Activated CD8-positive, alpha-beta T cell treated with anti-CD3 and anti-CD28 coated beads, Interleukin-2, amount 10 ng/mL, durations not matched to agents 7 days and 5 days (primary cell): ENCODE data around the gene TMPRSS6. TPM values are rescaled to one million over a fixed set of nuclear protein-coding genes. Genes with fewer than 3 reads are reported as not detected.

Experiments used
- ATAC-seq: fragments of 150-1000 bp; cut with Tn5 transposase; one replicate; pipeline ENCODE4 v1.10.0; 2021; ENCODE audit warnings: moderate library complexity
- CTCF ChIA-PET: fragments of 350-600 bp; sonication (Branson Sonifier 250); formaldehyde crosslinking; loops from one replicate; lab custom pipeline; 2021; ENCODE audit warnings: antibody characterized with exemption; lab: Charles Lee
- POLR2A ChIA-PET: fragments of 350-600 bp; sonication (Branson Sonifier 250); formaldehyde crosslinking; loops from one replicate; lab custom pipeline; 2021; ENCODE audit warnings: antibody characterized with exemption; lab: Charles Lee
- DNase-seq: peaks from one replicate; pipeline ENCODE4 v3.0.0-alpha.2; 2020
- H3K27ac Mint-ChIP-seq: one replicate; pipeline ENCODE4 v1.8.0; 2021; ENCODE audit warnings: mild to moderate bottlenecking, mixed read lengths
- H3K27me3 Mint-ChIP-seq: one replicate; pipeline ENCODE4 v1.8.0; 2021; ENCODE audit warnings: low read depth, mixed read lengths
- H3K36me3 Mint-ChIP-seq: one replicate; pipeline ENCODE4 v1.8.0; 2021; ENCODE audit warnings: low read depth, mixed read lengths
- H3K4me1 Mint-ChIP-seq: one replicate; pipeline ENCODE4 v1.8.0; 2021; ENCODE audit warnings: low read depth, mixed read lengths
- H3K4me3 Mint-ChIP-seq: one replicate; pipeline ENCODE4 v1.8.0; 2021; ENCODE audit warnings: mild to moderate bottlenecking, mixed read lengths
- H3K9me3 Mint-ChIP-seq: one replicate; pipeline ENCODE4 v1.8.0; 2022; ENCODE audit warnings: mixed read lengths; ENCODE audit not compliant: insufficient read depth
- total RNA-seq, 2 experiments: library from RNA; stranded (reverse); gene quantifications; one replicate each; pipeline ENCODE4 v1.2.3, GENCODE V29; 2021

The TMPRSS6 gene
- total RNA-seq, result 1 to 10 TPM; 1.1 TPM

- Mint-ChIP-seq H3K4me1 (peaks cover 15% of the 10 kb centered on the region), H3K4me3 (no peak within 1 kb of the TSS), H3K9me3 (no peaks in the 10 kb centered on the region), H3K36me3 (no peaks in the 10 kb centered on the region), H3K27me3 (no peaks in the 10 kb centered on the region), H3K27ac (no peak within 1 kb of the TSS)
- CTCF ChIA-PET, result no interaction called here
- POLR2A ChIA-PET, result no interaction called here
- ATAC-seq, result no peak
- no peak for DNase-seq
These were observed at the start of gene TMPRSS6 for GRCh38 chr22:37109242-37109917. TSS of gene TMPRSS6 (minus strand) at chr22:37109713. CDS start at chr22:37103417, 6,296 bp downstream.

GRCh38 chr22:37158963-37159290, 49.4 kb upstream of the TMPRSS6 start:
- DNase-seq (no peak), ATAC-seq (no peak)
- H3K4me1 Mint-ChIP-seq, result peaks cover 79% of the 10 kb centered on the region
- H3K27me3 Mint-ChIP-seq, result no peaks in the 10 kb centered on the region
- no peak overlapping the region for H3K27ac Mint-ChIP-seq
- H3K9me3 Mint-ChIP-seq, result peaks cover 5% of the 10 kb centered on the region
- CTCF ChIA-PET, result no interaction called here
- H3K36me3 Mint-ChIP-seq, result peaks cover 4% of the 10 kb centered on the region
- H3K4me3 Mint-ChIP-seq, result no peak overlapping the region
- POLR2A ChIA-PET, result no interaction called here

GRCh38 chr22:37157516-37158285, 48.2 kb upstream of the TMPRSS6 start:
- POLR2A ChIA-PET, result interaction anchor here (1.3 kb wide), 1 partner anchor 86 kb away, joined by 5 read pairs; the partner anchor contains the start of gene RAC2
- no peak for DNase-seq
- Mint-ChIP-seq H3K4me3 (no peak overlapping the region), H3K4me1 (peaks cover 67% of the 10 kb centered on the region), H3K36me3 (peaks cover 4% of the 10 kb centered on the region), H3K27ac (no peak overlapping the region), H3K9me3 (peaks cover 5% of the 10 kb centered on the region), H3K27me3 (no peaks in the 10 kb centered on the region)
- CTCF ChIA-PET, result interaction anchor here (0.8 to 2.3 kb wide), 4 partner anchors 9 to 42 kb away, joined by 3 to 10 read pairs (median 6); no protein-coding TSS in a partner anchor
- ATAC-seq, result no peak

- peaks cover 4% of the 10 kb centered on the region for H3K36me3 Mint-ChIP-seq
- no peak overlapping the region for H3K4me3 Mint-ChIP-seq
- ChIA-PET CTCF (interaction anchor here (2.3 kb wide), 2 partner anchors 10 to 43 kb away, joined by 8 to 10 read pairs; no protein-coding TSS in a partner anchor), POLR2A (interaction anchor here (0.6 to 1.3 kb wide), 3 partner anchors 10 to 87 kb away, joined by 3 to 5 read pairs (median 3); partner anchors contain the start of gene RAC2)
- peaks cover 59% of the 10 kb centered on the region for H3K4me1 Mint-ChIP-seq
- H3K27me3 Mint-ChIP-seq, result no peaks in the 10 kb centered on the region
- no peak overlapping the region for H3K27ac Mint-ChIP-seq
- H3K9me3 Mint-ChIP-seq, result peaks cover 5% of the 10 kb centered on the region
- DNase-seq (no peak), ATAC-seq (no peak)
These were observed 47.3 kb upstream of the TMPRSS6 start for GRCh38 chr22:37156686-37157435.

- ChIA-PET POLR2A (no interaction called here), CTCF (interaction anchor here (2.3 kb wide), 2 partner anchors 10 to 44 kb away, joined by 8 to 10 read pairs; no protein-coding TSS in a partner anchor)
- DNase-seq (no peak), ATAC-seq (no peak)
- H3K27ac Mint-ChIP-seq, result peak overlapping the region; percentile 6
- peaks cover 5% of the 10 kb centered on the region for H3K36me3 Mint-ChIP-seq
- H3K27me3 Mint-ChIP-seq, result no peaks in the 10 kb centered on the region
- peaks cover 2% of the 10 kb centered on the region for H3K9me3 Mint-ChIP-seq
- peaks cover 55% of the 10 kb centered on the region for H3K4me1 Mint-ChIP-seq
- no peak overlapping the region for H3K4me3 Mint-ChIP-seq
These were observed 46.5 kb upstream of the TMPRSS6 start for GRCh38 chr22:37155971-37156370.

GRCh38 chr22:37154925-37155712, 45.6 kb upstream of the TMPRSS6 start:
- ChIA-PET CTCF (no interaction called here), POLR2A (no interaction called here)
- ATAC-seq (no peak), DNase-seq (no peak)
- peaks cover 6% of the 10 kb centered on the region for H3K9me3 Mint-ChIP-seq
- H3K27me3 Mint-ChIP-seq, result no peaks in the 10 kb centered on the region
- H3K36me3 Mint-ChIP-seq, result peaks cover 12% of the 10 kb centered on the region
- H3K4me3 Mint-ChIP-seq, result no peak overlapping the region
- peaks cover 56% of the 10 kb centered on the region for H3K4me1 Mint-ChIP-seq
- peak overlapping the region; percentile 14 for H3K27ac Mint-ChIP-seq

- Mint-ChIP-seq H3K9me3 (peaks cover 6% of the 10 kb centered on the region), H3K4me1 (peaks cover 48% of the 10 kb centered on the region), H3K4me3 (no peak overlapping the region), H3K36me3 (peaks cover 21% of the 10 kb centered on the region), H3K27ac (no peak overlapping the region), H3K27me3 (no peaks in the 10 kb centered on the region)
- ATAC-seq, result no peak
- no peak for DNase-seq
- CTCF ChIA-PET, result interaction anchor here (7.0 to 7.3 kb wide), 2 partner anchors 10 to 29 kb away, joined by 81 to 132 read pairs; no protein-coding TSS in a partner anchor
- POLR2A ChIA-PET, result interaction anchor here (0.7 kb wide), 1 partner anchor 12 kb away, joined by 3 read pairs; no protein-coding TSS in a partner anchor
These were observed 44.4 kb upstream of the TMPRSS6 start for GRCh38 chr22:37153901-37154300.

- no peak overlapping the region for H3K4me3 Mint-ChIP-seq
- no peak for DNase-seq
- no peaks in the 10 kb centered on the region for H3K27me3 Mint-ChIP-seq
- no peak overlapping the region for H3K27ac Mint-ChIP-seq
- peaks cover 45% of the 10 kb centered on the region for H3K36me3 Mint-ChIP-seq
- H3K9me3 Mint-ChIP-seq, result peaks cover 6% of the 10 kb centered on the region
- H3K4me1 Mint-ChIP-seq, result peaks cover 46% of the 10 kb centered on the region
- ATAC-seq, result no peak
- CTCF ChIA-PET, result interaction anchor here (1.5 to 7.3 kb wide), 5 partner anchors 12 to 48 kb away, joined by 4 to 132 read pairs (median 32); no protein-coding TSS in a partner anchor
- POLR2A ChIA-PET, result interaction anchor here (6.3 kb wide), 1 partner anchor 11 kb away, joined by 100 read pairs; no protein-coding TSS in a partner anchor
These were observed 41.9 kb upstream of the TMPRSS6 start for GRCh38 chr22:37151401-37151800.

GRCh38 chr22:37150701-37151100, 41.2 kb upstream of the TMPRSS6 start:
- CTCF ChIA-PET, result interaction anchor here (0.7 to 7.3 kb wide), 9 partner anchors 13 to 377 kb away, joined by 3 to 132 read pairs (median 8); no protein-coding TSS in a partner anchor
- Mint-ChIP-seq H3K9me3 (peaks cover 6% of the 10 kb centered on the region), H3K4me3 (no peak overlapping the region), H3K27ac (peak overlapping the region; percentile 83), H3K4me1 (peaks cover 46% of the 10 kb centered on the region), H3K36me3 (peaks cover 52% of the 10 kb centered on the region), H3K27me3 (no peaks in the 10 kb centered on the region)
- POLR2A ChIA-PET, result interaction anchor here (0.8 to 6.3 kb wide), 11 partner anchors 10 to 93 kb away, joined by 3 to 100 read pairs (median 13); partner anchors contain the start of gene RAC2
- ATAC-seq (no peak), DNase-seq (no peak)

- H3K36me3 Mint-ChIP-seq, result peaks cover 65% of the 10 kb centered on the region
- CTCF ChIA-PET, result interaction anchor here (0.7 to 7.3 kb wide), 22 partner anchors 9 to 459 kb away, joined by 3 to 132 read pairs (median 4); no protein-coding TSS in a partner anchor
These were observed 39.5 kb upstream of the TMPRSS6 start for GRCh38 chr22:37148742-37149665.

More at GRCh38 chr22:37148742-37149665, 39.5 kb upstream of the TMPRSS6 start:
- Mint-ChIP-seq H3K4me1 (peaks cover 56% of the 10 kb centered on the region), H3K27me3 (no peaks in the 10 kb centered on the region), H3K4me3 (peak overlapping the region; percentile 84), H3K27ac (peak overlapping the region; percentile 99), H3K9me3 (peaks cover 6% of the 10 kb centered on the region)
- no peak for DNase-seq
- ATAC-seq, result peak; percentile 8
- POLR2A ChIA-PET, result interaction anchor here (0.6 to 6.3 kb wide), 30 partner anchors 9 to 461 kb away, joined by 3 to 100 read pairs (median 4); partner anchors contain the start of gene RAC2
